Femur (tissue), 1 donor: ENCODE measurements around the gene MPND.
"Not testable (repeated sequence)": the region's sequence is repeated elsewhere in the genome, so short reads cannot be mapped to it uniquely, and the experiment has no call there.

Experiments used
- DNase-seq: peaks from one replicate; pipeline ENCODE4 v3.0.0-alpha.2; 2017

Gene MPND

GRCh38 chr19:4320419-4320818, 22.9 kb upstream of the MPND start:
- no peak for DNase-seq

DNA sequence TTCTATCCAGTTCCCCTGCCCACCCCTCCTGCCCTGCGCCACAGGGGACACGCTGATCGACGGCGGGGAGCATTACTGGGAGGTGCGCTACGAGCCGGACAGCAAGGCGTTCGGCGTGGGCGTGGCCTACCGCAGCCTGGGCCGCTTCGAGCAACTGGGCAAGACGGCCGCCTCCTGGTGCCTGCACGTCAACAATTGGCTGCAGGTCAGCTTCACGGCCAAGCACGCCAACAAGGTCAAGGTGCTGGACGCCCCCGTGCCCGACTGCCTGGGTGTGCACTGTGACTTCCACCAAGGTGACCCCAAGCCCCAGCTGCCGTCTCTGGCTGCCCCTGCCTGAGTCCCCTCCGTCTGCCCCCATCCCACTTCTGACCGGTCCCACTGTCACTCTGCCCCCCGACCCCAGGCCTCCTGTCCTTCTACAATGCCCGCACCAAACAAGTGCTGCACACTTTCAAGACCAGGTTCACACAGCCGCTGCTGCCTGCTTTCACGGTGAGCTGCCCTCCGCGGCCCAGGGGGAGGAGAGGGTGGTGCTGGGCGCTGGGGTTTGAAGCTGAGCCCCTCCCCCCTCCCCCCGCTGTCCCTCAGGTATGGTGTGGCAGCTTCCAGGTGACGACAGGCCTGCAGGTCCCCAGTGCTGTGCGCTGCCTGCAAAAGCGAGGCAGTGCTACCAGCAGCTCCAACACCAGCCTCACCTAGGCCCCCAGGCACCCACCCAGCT, 20.3 kb upstream of the MPND start:
- DNase-seq, result no peak

- no peak for DNase-seq
Observed at GRCh38 chr19:4323692-4324091, 19.7 kb upstream of the MPND start.

DNA sequence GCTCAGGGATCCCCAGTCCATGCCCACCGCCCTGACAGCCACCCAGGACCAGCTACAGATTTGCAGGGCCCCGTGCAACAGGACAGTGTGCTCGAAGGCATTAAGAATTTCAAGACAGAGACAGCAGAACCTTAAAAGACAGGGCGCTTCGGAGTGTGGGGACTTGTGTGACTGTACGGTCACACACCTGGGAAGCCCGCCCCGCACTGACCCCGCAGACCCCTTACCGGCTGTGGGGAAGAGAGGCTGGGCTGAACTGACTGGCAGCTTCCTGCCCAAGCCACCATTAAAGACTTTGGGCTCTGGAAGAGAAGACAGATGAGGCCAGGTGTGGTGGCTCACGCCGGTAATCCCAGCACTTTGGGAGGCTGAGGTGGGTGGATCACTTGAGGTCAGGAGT, 19.1 kb upstream of the MPND start:
- DNase-seq, result no peak

DNA sequence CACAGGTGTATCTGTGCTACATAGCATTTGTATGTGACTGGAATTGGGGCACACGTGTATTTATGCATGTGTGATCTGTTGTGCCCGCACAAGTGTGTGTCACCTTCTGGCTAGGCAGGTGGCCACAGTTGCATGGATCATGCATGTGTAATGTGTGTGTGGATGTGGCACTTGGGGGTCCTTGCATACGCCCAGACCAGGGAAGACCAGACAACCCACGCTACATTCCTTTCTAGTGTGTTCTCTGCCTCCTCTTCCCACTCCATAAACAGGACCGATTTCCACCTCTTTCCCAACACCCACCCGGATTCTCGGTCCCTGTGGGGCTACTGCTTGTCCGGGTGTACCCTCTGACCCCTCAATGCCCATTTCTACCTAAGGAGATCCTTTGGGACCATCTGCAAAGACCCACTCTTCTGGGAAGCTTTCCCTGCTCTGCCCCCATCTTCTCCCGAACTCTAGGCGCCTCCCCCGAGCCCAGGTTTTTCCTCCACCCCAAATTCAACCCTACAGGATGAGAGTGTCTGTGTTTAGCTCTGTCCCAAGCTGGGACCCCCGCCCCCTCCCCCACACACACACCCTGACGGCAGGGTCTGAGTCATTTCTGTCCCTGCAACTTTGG, 17.0 kb upstream of the MPND start:
- no peak for DNase-seq

GRCh38 chr19:4326837-4327251, 16.5 kb upstream of the MPND start:
- DNase-seq, result no peak

DNA sequence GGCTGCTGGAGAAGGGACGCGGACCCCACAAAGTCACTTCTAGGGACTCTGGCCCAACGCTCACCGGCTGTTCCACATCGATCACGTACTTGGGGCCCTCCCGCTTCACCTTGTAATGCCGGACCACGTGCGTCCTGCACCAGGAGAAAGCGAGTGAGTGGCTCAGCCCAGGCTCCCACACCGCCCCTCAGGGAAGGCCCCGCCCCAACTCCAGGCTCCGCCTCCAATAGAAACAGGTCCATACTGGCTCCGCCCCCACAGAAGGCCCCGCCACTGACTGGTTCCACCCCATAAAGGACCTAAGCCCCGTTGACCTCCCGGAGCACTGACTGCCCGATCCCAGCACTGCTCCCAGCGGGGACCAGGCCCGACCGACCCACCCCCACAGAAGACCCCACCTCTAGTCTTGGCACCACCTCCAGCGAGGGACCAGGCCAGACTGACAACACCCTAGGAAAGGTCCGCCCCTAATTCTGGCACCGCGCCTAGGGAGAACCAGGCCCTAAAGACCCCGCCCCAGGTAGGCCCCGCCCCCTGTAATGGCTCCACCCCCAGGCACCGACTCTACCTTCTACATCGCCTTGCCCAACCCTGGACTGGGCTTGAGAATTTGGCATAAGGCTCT, 16.0 kb upstream of the MPND start:
- peak; percentile 77 for DNase-seq

GRCh38 chr19:4327877-4328242, 15.5 kb upstream of the MPND start:
- DNase-seq, result no peak

DNA sequence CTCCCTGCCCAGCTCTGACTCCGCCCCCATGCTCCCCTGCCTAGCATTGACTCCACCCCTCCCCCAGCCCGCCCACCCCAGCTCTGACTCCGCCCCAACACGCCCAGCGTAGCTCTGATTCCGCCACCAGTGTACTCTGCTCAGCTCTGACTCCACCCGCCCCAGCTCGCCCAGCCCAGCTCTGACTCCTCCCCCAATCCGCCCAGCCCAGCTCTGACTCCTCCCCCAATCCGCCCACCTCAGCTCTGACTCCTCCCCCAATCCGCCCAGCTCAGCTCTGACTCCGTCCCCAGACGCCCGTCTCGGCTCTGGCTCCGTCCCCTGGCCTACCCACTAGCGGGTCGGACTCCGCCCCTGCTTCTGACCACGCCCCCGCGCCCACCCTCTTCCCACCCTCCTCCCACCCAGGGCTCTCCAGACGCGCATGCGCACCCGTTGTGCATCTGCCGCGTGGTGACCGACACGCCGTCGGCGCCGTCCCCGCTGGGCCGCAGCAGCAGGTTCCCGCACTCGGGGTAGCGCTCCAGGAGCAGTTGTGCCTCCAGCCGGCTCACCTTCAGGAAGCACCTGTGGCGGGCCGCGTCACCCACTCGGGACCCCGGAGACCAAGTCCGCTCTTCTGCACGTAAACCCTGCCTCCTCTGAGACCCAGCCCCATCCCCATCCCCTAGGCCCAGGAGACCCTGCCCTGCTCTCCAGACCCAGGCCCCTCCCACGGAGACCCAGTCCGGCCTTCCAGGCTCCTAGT, 14.9 kb upstream of the MPND start:
- peak; percentile 98 for DNase-seq

- DNase-seq, result peak; percentile 46
Observed at GRCh38 chr19:4328991-4329681, 14.2 kb upstream of the MPND start.

DNA sequence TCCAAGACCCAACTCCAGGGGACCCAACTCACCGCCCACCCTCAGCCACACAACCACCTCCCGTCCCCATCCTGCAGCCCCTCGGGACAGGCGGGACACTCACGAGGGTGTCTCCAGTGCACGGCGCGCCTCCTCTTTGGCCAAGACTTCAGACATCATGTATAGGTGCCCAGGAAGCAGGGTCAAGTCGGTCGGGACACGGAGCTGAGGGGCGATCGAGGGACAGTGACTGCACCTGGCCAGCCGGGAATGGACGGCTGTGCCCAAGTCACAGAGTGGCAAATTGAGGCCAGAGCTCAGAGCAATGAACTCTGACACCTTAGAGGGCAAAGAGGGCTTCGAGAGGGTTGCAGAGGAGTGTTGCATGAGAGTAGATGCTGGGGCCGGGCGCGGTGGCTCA, 13.5 kb upstream of the MPND start:
- no peak for DNase-seq

GRCh38 chr19:4334929-4335570, 8.3 kb upstream of the MPND start:
- DNase-seq, result no peak

GRCh38 chr19:4337906-4338440, 5.4 kb upstream of the MPND start:
- peak; percentile 37 for DNase-seq

- DNase-seq, result peak; percentile 35
Observed at GRCh38 chr19:4338441-4339355, 4.7 kb upstream of the MPND start, which contains the start of gene STAP2. Gene STAP2, minus strand, starts transcription at chr19:4338827. Its CDS starts 74 bp downstream, at chr19:4338753.

GRCh38 chr19:4342314-4342614, 1.1 kb upstream of the MPND start:
- DNase-seq, result no peak

DNA sequence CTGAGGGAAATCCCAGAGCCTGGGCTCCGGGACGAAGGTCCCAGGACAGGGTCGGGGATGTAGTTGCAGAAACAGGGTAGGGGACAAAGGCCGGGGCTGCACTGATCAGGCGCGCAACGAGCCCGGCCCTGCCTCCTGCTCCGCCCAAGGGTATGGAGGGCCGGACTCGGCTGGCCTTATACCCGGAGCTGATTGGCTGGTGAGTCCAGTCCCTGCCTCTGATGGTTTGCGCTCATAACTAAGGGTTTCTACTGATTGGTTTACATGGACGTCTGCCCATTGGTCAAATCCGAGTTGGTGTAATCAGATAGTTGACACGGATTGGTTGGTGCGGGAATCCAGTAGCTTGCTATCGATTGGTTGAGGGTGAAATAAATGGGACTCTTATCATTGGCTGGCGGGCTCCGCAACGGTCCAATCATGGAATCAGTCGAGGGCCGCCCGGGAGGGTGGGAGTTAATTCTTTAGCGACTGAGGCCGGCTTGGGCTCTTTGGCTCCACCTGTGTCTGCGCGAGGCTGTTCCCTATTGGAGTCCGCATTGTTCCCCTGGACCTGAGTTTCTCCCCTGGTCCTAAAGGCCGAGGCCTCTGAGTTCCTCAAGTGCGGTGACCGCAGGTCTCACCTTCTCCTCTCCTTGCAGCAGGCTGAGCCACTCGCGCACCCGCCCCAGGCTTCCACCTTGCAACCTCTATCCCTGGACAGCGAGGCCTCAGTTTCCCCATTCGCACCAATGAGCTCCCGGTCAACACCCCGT, 570 bp upstream of the MPND start:
- peak; percentile 99 for DNase-seq

DNA sequence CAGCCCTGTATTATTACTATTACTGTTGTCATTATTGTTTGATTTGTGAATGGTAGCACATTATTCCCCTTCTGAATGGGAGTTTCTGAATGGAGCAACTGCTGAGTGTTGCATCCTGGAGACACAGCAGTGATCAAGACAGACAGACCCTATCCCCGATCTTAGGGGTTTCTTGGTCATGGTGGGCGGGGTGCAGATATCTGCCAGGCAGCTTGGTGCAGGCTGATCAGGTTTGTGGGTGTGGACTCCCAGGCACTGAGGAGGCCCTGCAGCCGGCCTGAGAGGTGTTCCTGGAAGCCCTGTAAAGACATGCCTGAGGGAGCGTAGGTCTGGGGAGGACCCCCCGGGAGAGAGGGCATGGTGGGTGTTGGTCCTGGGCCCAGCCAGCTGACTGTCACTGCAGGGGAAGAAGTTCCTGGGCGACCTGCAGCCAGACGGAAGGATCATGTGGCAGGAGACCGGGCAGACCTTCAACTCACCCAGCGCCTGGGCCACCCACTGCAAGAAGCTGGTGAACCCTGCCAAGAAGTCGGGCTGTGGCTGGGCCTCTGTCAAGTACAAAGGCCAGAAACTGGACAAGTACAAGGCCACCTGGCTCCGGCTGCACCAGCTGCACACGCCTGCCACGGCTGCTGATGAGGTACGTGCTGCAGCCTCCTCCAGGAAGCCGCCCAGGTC, 2.1 kb downstream of the MPND start:
- DNase-seq, result peak; percentile 23

- no peak for DNase-seq
Observed at GRCh38 chr19:4346020-4346383, 2.6 kb downstream of the MPND start.

GRCh38 chr19:4347521-4347920, 4.2 kb downstream of the MPND start:
- DNase-seq, result no peak

DNA sequence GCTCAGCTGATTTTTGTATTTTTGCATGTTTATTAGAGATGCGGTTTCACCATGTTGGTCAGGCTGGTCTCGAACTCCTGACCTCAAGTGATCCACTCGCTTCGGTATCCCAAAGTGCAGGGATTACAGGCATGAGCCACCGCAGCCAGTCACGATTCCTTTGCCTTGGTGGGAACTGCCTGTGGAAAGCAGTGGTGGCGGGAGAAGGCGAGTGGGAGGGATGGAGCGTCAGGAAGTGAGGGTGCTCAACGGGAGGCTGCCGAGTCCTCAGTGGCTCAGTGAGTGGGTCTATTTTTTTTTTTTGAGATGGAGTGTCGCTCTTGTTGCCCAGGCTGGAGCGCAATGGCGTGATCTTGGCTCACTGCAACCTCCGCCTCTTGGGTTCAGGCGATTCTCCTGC, 5.9 kb downstream of the MPND start:
- not testable (repeated sequence) for DNase-seq
